Fibroblast of the aortic adventitia (primary cell): ENCODE data around the gene PIP4K2A. TPM values are rescaled to one million over a fixed set of nuclear protein-coding genes. Genes with fewer than 3 reads are reported as not detected.
A peak's percentile ranks its signal among the peaks of the same experiment; 100 is the strongest.
"Not testable (repeated sequence)": the region's sequence is repeated elsewhere in the genome, so short reads cannot be mapped to it uniquely, and the experiment has no call there.

ENCODE experiments used
- DNase-seq: peaks from one replicate; pipeline ENCODE4 v3.0.0-alpha.2; 2010; ENCODE audit warnings: low read depth
- H3K4me3 ChIP-seq: 2 replicates; pipeline ENCODE4 v1.5.1; 2011; ENCODE audit warnings: low read depth, mild to moderate bottlenecking, control low read depth, low read length, moderate library complexity
- total RNA-seq: library from RNA; depleted of rRNA; stranded (reverse); fragments of >200 nt; gene quantifications from 2 replicates; pipeline ENCODE4 v1.2.3, GENCODE V29; 2012; ENCODE audit warnings: low replicate concordance
- TF ChIP-seq, protein P1 (sequence below): IDR thresholded peaks from 2 replicates; pipeline ENCODE4 v1.5.1; 2011; ENCODE audit warnings: mild to moderate bottlenecking, low read length, control low read depth, inconsistent platforms; ENCODE audit not compliant: insufficient read depth

PIP4K2A gene
- total RNA-seq, 1 donor = 52.2 TPM

GRCh38 chr10:22697800-22698199 lies 16.6 kb downstream of the PIP4K2A start:
- no peak overlapping the region for H3K4me3 ChIP-seq
- TF ChIP-seq, protein P1, sequence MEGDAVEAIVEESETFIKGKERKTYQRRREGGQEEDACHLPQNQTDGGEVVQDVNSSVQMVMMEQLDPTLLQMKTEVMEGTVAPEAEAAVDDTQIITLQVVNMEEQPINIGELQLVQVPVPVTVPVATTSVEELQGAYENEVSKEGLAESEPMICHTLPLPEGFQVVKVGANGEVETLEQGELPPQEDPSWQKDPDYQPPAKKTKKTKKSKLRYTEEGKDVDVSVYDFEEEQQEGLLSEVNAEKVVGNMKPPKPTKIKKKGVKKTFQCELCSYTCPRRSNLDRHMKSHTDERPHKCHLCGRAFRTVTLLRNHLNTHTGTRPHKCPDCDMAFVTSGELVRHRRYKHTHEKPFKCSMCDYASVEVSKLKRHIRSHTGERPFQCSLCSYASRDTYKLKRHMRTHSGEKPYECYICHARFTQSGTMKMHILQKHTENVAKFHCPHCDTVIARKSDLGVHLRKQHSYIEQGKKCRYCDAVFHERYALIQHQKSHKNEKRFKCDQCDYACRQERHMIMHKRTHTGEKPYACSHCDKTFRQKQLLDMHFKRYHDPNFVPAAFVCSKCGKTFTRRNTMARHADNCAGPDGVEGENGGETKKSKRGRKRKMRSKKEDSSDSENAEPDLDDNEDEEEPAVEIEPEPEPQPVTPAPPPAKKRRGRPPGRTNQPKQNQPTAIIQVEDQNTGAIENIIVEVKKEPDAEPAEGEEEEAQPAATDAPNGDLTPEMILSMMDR = no peak

GRCh38 chr10:22697101-22697500 lies 17.3 kb downstream of the PIP4K2A start:
- TF ChIP-seq, protein P1 = no peak
- no peak for DNase-seq
- H3K4me3 ChIP-seq = no peak overlapping the region

More at GRCh38 chr10:22697800-22698199, 16.6 kb downstream of the PIP4K2A start:
- DNase-seq = no peak

DNA sequence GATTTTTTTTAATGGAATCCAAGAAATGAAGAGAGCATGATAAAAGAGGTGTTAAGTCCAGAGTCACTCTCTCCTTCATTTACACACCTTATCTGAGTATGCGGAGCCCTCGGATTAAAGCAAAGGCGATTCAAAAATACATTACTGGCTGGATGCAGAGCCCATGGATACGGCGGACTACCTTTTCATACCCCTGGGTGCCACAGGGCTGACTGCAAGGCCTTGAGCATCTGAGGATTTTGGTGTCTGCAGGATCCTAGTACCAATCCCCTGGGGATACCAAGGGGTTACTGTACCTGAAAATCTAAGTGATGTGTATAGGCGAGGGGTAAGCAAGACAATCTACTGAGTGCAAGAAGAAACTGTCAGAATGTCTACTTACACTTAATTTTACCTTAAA lies 20.5 kb downstream of the PIP4K2A start:
- TF ChIP-seq, protein P1 = no peak
- no peak for DNase-seq
- no peak overlapping the region for H3K4me3 ChIP-seq

DNA sequence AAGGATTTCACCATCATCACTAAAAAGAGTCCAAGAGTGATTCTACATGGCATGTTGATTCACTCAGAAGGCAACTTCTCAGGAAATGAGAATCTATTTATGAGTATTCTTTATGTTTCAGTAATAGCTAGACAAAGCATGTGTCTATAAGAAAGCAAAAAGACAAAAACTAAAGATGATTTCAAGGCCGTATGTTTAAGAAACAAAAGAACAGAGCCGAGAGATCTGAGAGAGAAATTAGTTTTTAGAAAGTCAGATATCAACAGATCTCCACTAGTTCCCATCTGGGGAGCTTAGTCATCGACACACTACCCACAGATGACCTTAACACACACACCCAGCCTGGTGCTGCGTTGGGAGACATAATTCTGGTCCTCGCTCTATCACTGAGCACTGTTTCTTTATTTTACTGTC lies 21.0 kb downstream of the PIP4K2A start:
- peak; percentile 66 for DNase-seq
- TF ChIP-seq, protein P1 = no peak
- no peak overlapping the region for H3K4me3 ChIP-seq

GRCh38 chr10:22692119-22692518 lies 22.3 kb downstream of the PIP4K2A start:
- H3K4me3 ChIP-seq, DNase-seq: not testable (repeated sequence)

GRCh38 chr10:22690614-22691431 lies 23.6 kb downstream of the PIP4K2A start:
- TF ChIP-seq, protein P1 = no peak
- peak; percentile 61 for DNase-seq

GRCh38 chr10:22690158-22690557 lies 24.2 kb downstream of the PIP4K2A start:
- TF ChIP-seq, protein P1 = no peak
- H3K4me3 ChIP-seq = no peak overlapping the region
- no peak for DNase-seq

More at GRCh38 chr10:22690614-22691431, 23.6 kb downstream of the PIP4K2A start:
- H3K4me3 ChIP-seq = no peak overlapping the region
